Measurements from ENCODE around the gene ZNF70.

GRCh38 chr22:23700706-23701105 lies 50.2 kb downstream of the ZNF70 start:
- no peak for TF ChIP-seq CHD4 (IDR thresholded peaks at IDR 0.05; ENCODE audit: insufficient read depth, insufficient replicate concordance, low read depth, low read length, poor library complexity, severe bottlenecking)
- TF ChIP-seq KDM1A (IDR thresholded peaks at IDR 0.05): no peak
- no peak for TF ChIP-seq FOXK2 (conservative IDR thresholded peaks at IDR 0.05 in 1 of 2, IDR thresholded peaks at IDR 0.05 in 1 of 2; ENCODE audit: low read depth in 2 of 2)
- no peak for TF ChIP-seq MGA (IDR thresholded peaks at IDR 0.05)
- no peak for TF ChIP-seq EP300 (IDR thresholded peaks at IDR 0.05; ENCODE audit: low read length)
- no peak for TF ChIP-seq THRA (IDR thresholded peaks at IDR 0.05)
- TF ChIP-seq ESRRA (IDR thresholded peaks at IDR 0.05; ENCODE audit: borderline replicate concordance, low read depth): peak; percentile 77
- TF ChIP-seq THAP12 (CRISPR knock-in tag; IDR thresholded peaks at IDR 0.05): no peak

All from K562 (cell line).